DND-41 (cell line): ENCODE data around the gene CTIF.

Experiments
- EZH2 ChIP-seq: IDR thresholded peaks from 3 replicates; pipeline ENCODE4 v1.6.1; 2012; ENCODE audit warnings: borderline replicate concordance, low read depth, mild to moderate bottlenecking, moderate library complexity, low read length, inconsistent platforms; ENCODE audit not compliant: severe bottlenecking
- TF ChIP-seq, protein P1 (sequence below): IDR thresholded peaks from 2 replicates; pipeline ENCODE4 v1.5.1; 2012; ENCODE audit warnings: borderline replicate concordance, low read length, moderate library complexity, mild to moderate bottlenecking; ENCODE audit not compliant: poor library complexity, severe bottlenecking; ENCODE audit errors: extremely low read depth

DNA sequence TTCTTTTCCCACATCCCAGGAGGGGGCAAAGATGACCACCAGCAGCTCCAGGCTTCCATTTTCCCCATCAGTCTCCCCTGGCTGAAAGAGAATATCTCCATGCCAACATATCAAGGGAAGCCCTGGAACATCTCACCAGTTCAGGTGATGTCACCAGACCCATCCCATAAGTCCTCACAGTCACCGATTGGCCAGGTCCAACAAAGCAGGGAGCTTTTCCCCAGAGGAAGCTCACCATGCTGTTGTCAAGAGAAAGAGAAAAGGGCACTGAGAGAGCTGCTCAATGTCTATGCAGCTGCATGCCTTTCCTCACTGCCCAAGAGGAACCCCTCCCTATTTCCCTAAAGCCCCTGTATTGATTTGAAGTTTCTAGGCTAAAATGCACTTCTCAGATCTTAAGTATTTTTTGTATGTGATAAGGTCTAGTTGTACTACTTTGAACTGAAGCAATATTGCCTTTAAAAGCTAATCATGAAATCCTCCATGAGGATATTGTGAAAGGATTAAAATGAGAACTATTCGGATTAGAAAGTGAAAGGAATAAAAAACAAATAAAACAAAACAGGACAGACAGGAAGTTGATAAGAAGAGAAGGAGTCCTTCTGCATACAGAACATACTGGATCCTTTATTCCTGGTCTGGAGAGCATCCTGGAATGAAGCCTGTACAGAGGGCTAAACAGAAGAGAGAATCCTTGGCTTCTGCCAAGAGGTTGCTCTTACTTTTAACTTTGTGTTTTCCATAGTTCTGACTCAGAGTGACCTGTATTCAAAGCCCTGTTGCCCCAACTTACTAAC is 45.2 kb upstream of the CTIF start:
- no peak for TF ChIP-seq EZH2
- TF ChIP-seq, protein P1, sequence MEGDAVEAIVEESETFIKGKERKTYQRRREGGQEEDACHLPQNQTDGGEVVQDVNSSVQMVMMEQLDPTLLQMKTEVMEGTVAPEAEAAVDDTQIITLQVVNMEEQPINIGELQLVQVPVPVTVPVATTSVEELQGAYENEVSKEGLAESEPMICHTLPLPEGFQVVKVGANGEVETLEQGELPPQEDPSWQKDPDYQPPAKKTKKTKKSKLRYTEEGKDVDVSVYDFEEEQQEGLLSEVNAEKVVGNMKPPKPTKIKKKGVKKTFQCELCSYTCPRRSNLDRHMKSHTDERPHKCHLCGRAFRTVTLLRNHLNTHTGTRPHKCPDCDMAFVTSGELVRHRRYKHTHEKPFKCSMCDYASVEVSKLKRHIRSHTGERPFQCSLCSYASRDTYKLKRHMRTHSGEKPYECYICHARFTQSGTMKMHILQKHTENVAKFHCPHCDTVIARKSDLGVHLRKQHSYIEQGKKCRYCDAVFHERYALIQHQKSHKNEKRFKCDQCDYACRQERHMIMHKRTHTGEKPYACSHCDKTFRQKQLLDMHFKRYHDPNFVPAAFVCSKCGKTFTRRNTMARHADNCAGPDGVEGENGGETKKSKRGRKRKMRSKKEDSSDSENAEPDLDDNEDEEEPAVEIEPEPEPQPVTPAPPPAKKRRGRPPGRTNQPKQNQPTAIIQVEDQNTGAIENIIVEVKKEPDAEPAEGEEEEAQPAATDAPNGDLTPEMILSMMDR, result no peak
